ENCODE results near the gene LOX. TPM values are rescaled to one million over a fixed set of nuclear protein-coding genes. Genes with fewer than 3 reads are reported as not detected.

The LOX gene
- total and polyA plus RNA-seq, 7 donors = 1.8 to 21.6 (median 7.6) TPM; not detected in 1

DNA sequence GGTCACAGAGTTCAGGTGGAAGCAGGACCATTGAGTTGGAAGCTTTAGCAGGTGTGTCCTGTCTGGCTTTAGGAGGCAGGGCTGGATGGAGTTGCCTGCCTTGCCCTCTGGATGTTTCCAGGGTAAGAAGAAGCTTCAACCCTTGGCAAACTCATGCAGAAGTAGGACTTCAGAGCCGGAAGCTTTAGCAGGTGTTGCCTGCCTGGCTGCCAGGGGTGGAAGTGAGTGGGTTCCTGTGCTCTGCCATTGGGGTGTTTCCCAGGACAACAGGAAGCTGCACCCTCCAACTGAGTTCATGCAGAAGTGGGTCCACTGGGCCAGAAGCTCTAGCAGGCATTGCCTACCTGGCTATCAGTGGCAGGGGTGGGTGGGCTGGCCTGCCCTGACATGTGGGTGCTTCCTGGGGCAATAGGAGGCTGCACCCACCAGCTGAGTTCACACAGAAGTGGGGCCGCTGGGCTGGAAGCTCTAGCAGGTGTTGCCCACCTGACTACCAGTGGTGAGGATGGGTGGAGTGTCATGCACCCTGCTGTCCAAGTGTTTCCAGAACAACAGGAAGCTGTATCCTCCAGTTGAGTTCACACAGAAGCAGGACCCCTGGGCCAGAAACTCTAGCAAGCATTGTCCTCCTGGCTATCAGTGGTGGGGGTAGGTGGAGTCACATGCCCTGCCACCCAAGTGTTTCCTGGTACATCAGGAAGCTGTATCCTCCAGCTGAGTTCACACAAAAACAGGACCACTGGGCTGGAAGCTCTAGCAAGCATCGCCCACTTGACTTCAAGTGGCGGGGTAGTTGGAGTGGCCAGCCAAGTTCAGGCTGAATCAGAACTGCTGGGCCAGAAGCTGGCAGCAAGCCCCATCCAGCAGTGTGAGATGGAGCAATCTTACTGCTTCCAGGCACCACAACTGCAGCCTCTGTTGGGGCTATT, 24.6 kb downstream of the LOX start:
- intact Hi-C loops (cut with DNase I) = no loop called here
- 91 to 95% methylated on average over 4 of the region's 4 CpGs for WGBS, 2 donors
- no peaks in the 10 kb centered on the region for H3K9me3 ChIP-seq
- H3K4me3 ChIP-seq = no peak overlapping the region
- H3K36me3 ChIP-seq = no peaks in the 10 kb centered on the region
- no peak overlapping the region for H3K27ac ChIP-seq
- TF ChIP-seq POLR2AphosphoS5 (IDR thresholded peaks at IDR 0.05) (no peak), EP300 (IDR thresholded peaks at IDR 0.05) (no peak), POLR2A (IDR thresholded peaks at IDR 0.05) (no peak)
- TF ChIP-seq, protein P1, sequence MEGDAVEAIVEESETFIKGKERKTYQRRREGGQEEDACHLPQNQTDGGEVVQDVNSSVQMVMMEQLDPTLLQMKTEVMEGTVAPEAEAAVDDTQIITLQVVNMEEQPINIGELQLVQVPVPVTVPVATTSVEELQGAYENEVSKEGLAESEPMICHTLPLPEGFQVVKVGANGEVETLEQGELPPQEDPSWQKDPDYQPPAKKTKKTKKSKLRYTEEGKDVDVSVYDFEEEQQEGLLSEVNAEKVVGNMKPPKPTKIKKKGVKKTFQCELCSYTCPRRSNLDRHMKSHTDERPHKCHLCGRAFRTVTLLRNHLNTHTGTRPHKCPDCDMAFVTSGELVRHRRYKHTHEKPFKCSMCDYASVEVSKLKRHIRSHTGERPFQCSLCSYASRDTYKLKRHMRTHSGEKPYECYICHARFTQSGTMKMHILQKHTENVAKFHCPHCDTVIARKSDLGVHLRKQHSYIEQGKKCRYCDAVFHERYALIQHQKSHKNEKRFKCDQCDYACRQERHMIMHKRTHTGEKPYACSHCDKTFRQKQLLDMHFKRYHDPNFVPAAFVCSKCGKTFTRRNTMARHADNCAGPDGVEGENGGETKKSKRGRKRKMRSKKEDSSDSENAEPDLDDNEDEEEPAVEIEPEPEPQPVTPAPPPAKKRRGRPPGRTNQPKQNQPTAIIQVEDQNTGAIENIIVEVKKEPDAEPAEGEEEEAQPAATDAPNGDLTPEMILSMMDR (IDR thresholded peaks at IDR 0.05) = no peak
- no peaks in the 10 kb centered on the region for H3K27me3 ChIP-seq
- peak; percentile 64 for DNase-seq
- no peaks in the 10 kb centered on the region for H3K4me1 ChIP-seq

DNA sequence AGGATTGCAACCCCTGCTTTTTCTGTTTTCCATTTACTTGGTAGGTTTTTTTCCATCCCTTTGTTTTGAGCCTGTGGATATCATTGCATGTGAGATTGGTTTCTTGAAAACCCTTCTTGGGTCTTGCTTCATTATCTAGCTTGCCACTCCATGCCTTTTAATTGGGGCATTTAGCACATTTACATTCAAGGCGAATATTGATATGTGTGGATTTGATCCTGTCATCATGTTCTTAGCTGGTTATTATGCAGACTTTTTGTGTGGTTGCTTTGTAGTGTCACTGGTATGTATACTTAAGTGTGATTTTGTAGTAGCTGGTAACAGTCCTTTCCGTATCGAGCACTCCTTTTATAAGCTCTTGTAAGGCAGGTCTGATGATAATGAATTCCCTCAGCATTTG, 26.5 kb downstream of the LOX start:
- no peaks in the 10 kb centered on the region for H3K9me3 ChIP-seq

DNA sequence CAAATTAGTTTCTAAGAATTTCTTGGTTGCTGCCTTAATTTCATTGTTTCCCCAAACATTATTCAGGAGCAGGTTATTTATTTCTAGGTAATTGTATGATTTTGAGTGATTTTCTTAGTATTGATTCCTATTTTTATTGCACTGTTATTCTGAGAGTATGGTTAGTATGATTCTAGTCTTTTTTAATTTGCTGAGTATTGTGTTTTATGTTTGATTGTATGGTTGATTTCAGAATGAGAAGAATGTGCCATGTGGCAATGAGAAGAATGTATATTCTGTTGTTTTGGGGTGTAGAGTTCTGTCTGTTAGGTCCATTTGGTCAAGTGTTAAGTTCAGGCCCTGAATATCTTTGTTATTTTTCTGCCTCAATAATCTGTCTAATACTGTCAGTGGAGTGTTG, 27.1 kb downstream of the LOX start:
- H3K36me3 ChIP-seq = no peaks in the 10 kb centered on the region
- H3K9me3 ChIP-seq = peaks cover 0 to 2% (median under 1%) of the 10 kb centered on the region in 4 donors
- intact Hi-C loops (cut with DNase I) = no loop called here
- no peaks in the 10 kb centered on the region for H3K27me3 ChIP-seq
- H3K27ac ChIP-seq = no peak overlapping the region
- H3K4me3 ChIP-seq = no peak overlapping the region
- DNase-seq = no peak
- no peak for TF ChIP-seq POLR2A (IDR thresholded peaks at IDR 0.05)
- no peaks in the 10 kb centered on the region for H3K4me1 ChIP-seq

More for the DNA sequence above, 26.5 kb downstream of the LOX start:
- TF ChIP-seq POLR2A (IDR thresholded peaks at IDR 0.05) (no peak), POLR2AphosphoS5 (IDR thresholded peaks at IDR 0.05) (no peak), EP300 (IDR thresholded peaks at IDR 0.05) (no peak)
- TF ChIP-seq, protein P1 (IDR thresholded peaks at IDR 0.05) = no peak
- H3K4me1 ChIP-seq = no peaks in the 10 kb centered on the region
- no peaks in the 10 kb centered on the region for H3K36me3 ChIP-seq
- 95 to 98% methylated on average over 3 of the region's 3 CpGs for WGBS, 2 donors
- no peak overlapping the region for H3K4me3 ChIP-seq
- DNase-seq = no peak
- no peaks in the 10 kb centered on the region for H3K27me3 ChIP-seq
- intact Hi-C loops (cut with DNase I) = no loop called here
- no peak overlapping the region for H3K27ac ChIP-seq

DNA sequence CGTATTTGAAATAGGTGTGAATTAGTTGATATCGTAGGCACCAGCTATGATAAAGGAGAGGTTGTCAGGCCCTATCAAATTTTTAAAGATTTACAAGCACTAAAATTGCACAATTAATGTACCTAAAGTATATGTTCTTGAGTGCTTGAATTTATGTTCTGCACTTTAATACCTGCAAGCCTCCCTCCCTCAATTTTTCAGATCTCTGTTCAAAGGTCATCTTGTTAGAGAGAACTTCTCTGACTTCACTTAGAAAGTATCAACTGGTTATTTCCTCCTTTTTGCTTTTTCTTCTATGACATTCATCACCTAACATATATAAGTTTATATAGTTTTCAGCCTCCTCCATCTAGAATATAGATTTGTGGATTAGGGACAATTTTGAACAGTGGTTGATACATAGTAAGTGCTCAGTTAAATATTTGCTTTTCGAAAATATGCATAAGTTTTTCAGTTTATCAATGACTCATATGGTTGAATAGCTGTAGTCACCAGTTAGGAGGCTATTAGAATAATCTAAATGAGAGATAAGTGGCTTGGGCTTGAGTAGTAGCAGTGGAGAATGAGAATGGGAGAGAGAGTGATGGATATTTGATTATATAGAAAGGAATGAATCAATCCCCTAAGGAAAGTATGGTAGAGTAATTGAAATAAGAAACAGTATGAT, 37.3 kb downstream of the LOX start:
- WGBS, 2 donors = 77 to 87% methylated on average over 3 of the region's 3 CpGs
- H3K4me1 ChIP-seq = no peaks in the 10 kb centered on the region
- no peaks in the 10 kb centered on the region for H3K27me3 ChIP-seq
- TF ChIP-seq POLR2AphosphoS5 (IDR thresholded peaks at IDR 0.05) = no peak
- no peak for TF ChIP-seq POLR2A (IDR thresholded peaks at IDR 0.05)
- no peak for TF ChIP-seq EP300 (IDR thresholded peaks at IDR 0.05)
- peaks cover 0 to under 1% (median 0%) of the 10 kb centered on the region in 4 donors for H3K9me3 ChIP-seq
- H3K27ac ChIP-seq = no peak overlapping the region
- intact Hi-C loops (cut with DNase I) = no loop called here
- H3K36me3 ChIP-seq = peaks cover 0 to 4% (median 0%) of the 10 kb centered on the region in 4 donors
- H3K4me3 ChIP-seq = no peak overlapping the region
- DNase-seq = no peak

- no peaks in the 10 kb centered on the region for H3K4me1 ChIP-seq
- TF ChIP-seq POLR2A (IDR thresholded peaks at IDR 0.05) = no peak
- no peak for TF ChIP-seq POLR2AphosphoS5 (IDR thresholded peaks at IDR 0.05)
- no peak for TF ChIP-seq EP300 (IDR thresholded peaks at IDR 0.05)
- TF ChIP-seq, protein P1 (IDR thresholded peaks at IDR 0.05) = no peak
- whole genome bisulfite sequencing, 2 donors = 73 to 79% methylated on average over 4 of the region's 4 CpGs
- no peak overlapping the region for H3K27ac ChIP-seq
- no peak for DNase-seq
- intact Hi-C loops (cut with DNase I) = no loop called here
- peaks cover 0 to 4% (median 0%) of the 10 kb centered on the region in 4 donors for H3K36me3 ChIP-seq
- no peak overlapping the region for H3K4me3 ChIP-seq
- H3K27me3 ChIP-seq = no peaks in the 10 kb centered on the region
- H3K9me3 ChIP-seq = no peaks in the 10 kb centered on the region
These were observed 41.7 kb downstream of the LOX start for GRCh38 chr5:122036326-122036725.
